GM19240 (cell line): ENCODE measurements around the gene GALNT17.

Experiments
- DNase-seq: peaks from one replicate; pipeline ENCODE4 v3.0.0; 2011; ENCODE audit warnings: low spot score; ENCODE audit not compliant: insufficient read length

The GALNT17 gene

GRCh38 chr7:71453630-71454029 is 321.7 kb downstream of the GALNT17 start:
- DNase-seq: no peak

DNA sequence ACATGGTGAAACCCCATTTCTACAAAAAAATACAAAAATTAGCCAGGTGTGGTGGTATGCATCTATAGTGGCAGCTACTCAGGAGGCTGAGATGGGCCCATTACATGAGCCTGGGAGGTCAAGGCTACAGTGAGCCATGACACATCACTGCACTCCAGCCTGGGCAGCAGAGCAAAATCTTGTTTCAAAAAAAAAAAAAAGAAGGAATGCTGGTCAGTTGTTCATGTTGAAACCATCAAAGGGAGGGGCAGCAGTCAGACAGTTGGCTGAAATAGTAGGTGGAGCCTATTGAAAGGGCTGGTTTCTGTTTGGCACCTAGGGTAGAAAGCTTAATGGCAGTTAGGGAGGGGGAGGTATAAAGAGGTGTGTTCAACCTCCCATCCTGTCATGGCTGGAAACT is 323.0 kb downstream of the GALNT17 start:
- DNase-seq: no peak

GRCh38 chr7:71457021-71457420 is 325.1 kb downstream of the GALNT17 start:
- no peak for DNase-seq

DNA sequence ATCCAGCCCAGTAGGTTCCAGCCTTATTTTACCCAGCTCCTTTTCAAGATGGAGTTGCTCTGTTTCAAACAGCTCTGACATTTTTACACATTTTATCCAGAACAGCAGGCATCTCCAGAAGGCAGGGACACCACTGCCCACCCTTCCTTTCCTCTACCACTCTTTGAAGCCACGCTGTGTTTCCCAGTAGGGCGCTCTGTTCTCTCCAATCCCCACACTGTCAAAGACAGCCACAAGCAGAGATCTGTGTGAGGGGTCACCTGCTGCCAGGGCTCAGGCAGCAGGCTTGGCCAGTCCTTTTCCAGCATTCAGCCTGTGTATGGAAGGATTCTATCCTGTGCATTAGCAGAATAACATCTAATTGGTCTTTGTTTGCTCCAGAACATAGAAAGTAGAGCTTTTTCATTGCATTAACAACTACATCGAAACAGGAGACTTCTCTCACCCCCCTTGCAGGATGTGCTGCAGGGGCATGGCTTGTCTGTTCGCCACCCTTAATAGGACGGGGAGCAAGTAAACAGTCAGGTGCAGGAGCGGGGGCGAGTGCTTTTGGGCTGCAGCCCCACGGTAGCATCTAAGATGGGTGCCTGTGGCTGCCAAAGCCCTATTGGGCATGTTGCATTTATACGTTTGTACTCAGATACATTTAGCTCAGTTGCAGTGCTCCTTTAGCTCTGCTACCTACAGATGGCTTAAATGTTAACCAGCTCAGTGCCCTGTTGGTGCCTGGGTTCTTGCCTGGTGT is 326.1 kb downstream of the GALNT17 start:
- no peak for DNase-seq

GRCh38 chr7:71459132-71459531 is 327.2 kb downstream of the GALNT17 start:
- no peak for DNase-seq

- no peak for DNase-seq
Measured at GRCh38 chr7:71461572-71461971, 329.6 kb downstream of the GALNT17 start.

GRCh38 chr7:71465741-71466189 is 333.8 kb downstream of the GALNT17 start:
- no peak for DNase-seq

DNA sequence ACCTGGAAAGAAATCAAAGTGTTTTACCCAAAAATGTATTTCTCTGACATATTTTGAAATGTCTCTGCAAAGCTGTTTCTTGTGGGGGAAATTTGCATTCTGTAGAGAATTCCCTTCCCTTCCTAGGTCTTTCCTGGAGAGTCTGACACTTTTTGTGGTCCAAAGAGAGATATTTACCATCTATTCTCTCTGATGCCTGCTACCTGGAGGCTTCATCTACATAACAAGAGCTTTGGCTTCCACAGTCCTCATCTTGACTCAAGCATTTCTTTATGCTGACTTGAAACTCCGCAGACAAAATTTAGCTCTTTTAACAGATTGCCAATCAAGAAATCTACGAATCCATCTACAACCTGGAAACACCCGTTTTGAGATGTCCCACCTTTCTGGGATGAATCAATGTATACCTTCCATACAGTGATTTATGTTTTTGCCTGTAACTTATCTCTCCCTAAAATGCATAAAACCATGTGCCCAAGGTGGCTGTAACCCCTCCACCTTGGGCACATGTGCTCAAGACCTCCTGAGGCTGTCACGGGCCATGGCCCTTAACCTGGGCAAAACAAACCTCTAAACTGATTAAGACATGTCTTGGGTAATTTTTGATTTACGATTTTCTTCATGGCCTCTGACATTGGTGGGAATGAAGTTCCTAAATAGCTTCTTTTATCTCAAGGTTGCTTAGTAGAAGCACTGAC is 334.7 kb downstream of the GALNT17 start:
- no peak for DNase-seq

GRCh38 chr7:71470326-71470725 is 338.4 kb downstream of the GALNT17 start:
- no peak for DNase-seq

DNA sequence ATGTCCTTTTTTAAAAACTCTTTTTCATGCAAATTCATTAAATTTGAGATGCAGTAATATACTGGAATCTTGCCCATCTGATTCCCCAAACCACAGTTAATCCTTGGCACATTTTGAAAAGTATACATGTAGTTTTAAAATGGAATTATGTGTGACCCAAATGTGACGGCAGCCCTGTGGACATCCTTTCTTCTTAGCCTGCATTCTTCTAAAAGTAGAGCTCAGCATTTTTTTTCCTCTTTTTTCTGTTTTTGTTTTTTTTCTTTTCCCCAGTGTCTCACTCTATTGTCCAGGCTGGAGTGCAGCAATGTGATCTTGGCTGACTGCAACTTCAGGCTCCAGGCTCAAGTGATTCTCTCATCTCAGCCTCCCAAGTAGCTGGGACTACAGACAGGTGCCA is 338.9 kb downstream of the GALNT17 start:
- DNase-seq: no peak

DNA sequence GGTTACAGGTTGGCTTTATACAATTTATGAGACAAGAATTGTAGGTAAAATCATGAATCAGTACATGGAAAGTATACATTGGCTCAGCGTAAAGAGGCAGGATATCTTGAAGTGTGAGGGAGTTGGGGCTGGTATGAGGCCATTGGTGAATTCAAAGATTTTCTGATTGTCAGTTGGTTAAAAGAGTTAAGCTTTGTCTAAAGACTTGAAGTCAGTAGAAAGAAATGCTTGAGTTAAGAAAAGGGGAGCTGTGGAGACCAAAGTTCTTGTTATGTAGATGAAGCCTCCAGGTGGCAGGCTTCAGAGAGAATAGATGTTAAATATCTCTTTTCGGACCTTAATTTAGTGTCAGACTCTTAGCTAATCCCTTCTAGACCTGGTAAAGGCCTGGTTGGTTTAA is 341.0 kb downstream of the GALNT17 start:
- DNase-seq: no peak

DNA sequence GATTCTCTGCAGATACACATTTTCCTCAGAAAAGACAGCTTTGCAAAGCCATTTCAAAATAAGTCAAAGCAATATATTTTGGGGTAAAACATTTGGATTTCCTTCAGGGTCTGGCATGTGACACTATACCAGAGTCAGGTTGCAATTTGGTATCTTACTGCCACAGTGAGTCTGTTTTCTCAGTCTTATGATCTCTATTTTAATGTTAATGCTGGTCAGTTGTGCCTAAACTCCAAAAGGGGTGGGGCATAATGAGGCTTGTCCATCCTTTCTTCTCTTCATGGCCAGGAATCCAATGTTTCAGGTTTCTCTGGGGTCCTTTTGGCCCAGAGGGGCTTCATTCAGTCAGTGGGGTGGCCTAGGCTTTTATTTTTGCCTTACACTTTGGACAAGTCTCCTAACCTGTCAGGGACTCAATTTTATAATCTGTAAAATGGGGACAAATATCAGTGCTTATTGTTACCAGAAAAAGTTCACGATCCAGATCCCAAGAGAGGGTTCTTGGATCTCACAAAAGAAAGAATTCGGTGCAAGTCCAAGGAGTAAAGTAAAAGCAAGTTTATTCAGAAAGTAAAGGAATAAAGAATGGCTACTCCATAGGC is 341.5 kb downstream of the GALNT17 start:
- no peak for DNase-seq

GRCh38 chr7:71477441-71477840 is 345.5 kb downstream of the GALNT17 start:
- no peak for DNase-seq

- no peak for DNase-seq
Measured at GRCh38 chr7:71479231-71479630, 347.3 kb downstream of the GALNT17 start.

- DNase-seq: no peak
Measured at GRCh38 chr7:71480791-71481190, 348.8 kb downstream of the GALNT17 start.

GRCh38 chr7:71482284-71482683 is 350.3 kb downstream of the GALNT17 start:
- no peak for DNase-seq

GRCh38 chr7:71484380-71484779 is 352.4 kb downstream of the GALNT17 start:
- no peak for DNase-seq

GRCh38 chr7:71485586-71485985 is 353.6 kb downstream of the GALNT17 start:
- no peak for DNase-seq

DNA sequence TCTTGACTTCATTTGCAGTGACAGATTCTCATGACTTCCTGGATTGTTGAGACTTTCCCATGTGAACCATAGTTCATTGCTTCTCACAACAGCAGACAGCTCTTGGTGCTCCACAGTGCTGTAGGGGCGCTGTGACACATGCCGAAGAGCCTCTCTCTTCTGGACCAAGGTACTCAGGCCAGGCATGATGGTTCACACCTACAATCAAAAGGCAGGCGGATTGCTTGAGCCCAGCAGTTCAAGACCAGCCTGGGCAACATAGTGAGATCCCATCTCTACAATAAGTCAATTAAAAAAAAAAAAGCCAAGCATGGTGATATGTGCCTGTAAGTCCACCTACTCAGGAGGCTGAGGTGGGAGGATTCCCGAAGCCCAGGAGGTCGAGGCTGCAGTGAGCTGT is 354.5 kb downstream of the GALNT17 start:
- no peak for DNase-seq

DNA sequence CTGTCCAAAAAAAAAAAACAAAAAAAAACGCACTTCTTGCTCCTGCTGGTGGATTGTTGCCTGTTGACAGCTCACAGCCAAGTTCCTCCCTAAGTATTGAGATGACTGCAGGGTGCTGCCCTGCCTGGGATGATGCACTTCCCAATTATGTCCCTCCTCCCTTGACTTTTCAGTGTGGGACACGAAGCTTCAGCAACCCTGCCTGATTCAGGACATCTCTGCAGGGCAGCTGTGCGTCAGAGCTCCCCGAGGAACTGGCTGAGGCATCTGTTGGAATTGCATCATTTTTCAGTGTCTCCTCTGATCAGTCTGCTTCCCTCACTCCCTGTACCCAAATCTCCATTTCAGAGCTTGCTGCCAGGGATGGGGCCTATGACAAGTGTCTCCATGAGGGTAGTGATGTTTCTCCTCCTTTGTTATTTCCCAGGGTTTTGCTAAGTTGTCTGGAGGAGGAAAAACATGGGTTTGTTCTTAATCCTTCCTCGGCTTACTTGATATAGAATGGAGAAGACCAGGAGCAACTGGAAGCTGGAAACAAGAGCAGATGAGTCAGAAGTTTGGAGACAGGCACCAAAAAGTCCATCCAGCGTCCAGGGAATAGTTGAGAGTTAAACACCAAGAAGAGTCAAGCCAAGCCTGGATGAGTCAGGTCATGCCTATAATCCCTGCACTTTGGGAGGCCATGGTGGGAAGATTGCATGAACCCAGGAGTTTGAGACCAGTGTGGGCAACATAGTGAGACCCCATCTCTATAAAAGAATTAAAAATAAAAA is 355.1 kb downstream of the GALNT17 start:
- no peak for DNase-seq

DNA sequence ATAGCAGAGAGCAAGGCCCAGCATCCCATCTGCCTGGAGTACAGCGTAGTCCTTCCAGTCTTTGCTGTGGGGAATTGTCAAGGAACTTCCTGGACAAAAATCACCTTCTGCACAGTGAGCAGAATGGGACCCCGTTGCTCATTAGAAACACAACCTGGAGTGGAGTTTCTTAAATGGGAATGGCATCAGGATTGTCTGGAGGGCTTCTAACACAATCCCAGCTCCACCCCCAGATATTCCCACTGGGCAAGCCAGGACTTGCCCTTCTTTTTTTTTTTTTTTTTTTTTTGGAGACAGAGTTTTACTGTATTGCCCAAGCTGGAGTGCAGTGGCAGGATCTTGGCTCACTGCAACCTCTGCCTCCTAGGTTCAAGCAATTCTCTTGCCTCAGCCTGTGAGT is 356.4 kb downstream of the GALNT17 start:
- no peak for DNase-seq

DNA sequence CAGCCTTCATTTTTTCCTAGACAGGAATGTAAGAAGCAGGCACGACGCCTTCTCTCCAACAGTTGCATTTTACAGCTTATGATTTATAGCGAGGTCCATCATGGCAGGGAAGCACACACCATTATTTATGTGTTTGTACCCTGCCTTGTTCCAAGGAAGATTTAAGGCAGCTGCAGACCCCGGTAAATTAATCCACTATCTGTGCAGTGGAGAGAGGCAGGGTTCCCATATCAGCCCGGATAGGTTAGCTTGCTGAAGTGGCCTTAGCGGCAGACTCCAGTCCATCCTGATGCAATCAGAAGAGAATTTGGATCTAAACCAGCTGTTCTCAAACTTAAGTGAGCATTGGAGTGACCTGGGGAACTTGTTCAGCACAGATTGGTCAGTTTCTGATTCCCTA is 359.4 kb downstream of the GALNT17 start:
- no peak for DNase-seq
